DOHH2 (cell line): ENCODE measurements around the gene BCAS1.

Experiments used
- H3F3A ChIP-seq: fragments of 200-600 bp; sonication (generic), shearing (Covaris generic); 2 replicates; pipeline ENCODE4 v1.6.0; 2016; ENCODE audit warnings: antibody characterized with exemption, mild to moderate bottlenecking; ENCODE audit not compliant: control insufficient read depth, insufficient read depth
- H3K27ac ChIP-seq: fragments of 200-600 bp; sonication (generic); 2 replicates; pipeline ENCODE4 v1.5.1; 2014; ENCODE audit warnings: low read depth, mild to moderate bottlenecking, low read length, moderate library complexity
- H3K27me3 ChIP-seq: fragments of 200-600 bp; sonication (generic); 2 replicates; pipeline ENCODE4 v1.6.1; 2014; ENCODE audit warnings: mild to moderate bottlenecking, low read length, mixed read lengths; ENCODE audit not compliant: control insufficient read depth
- H3K36me3 ChIP-seq: fragments of 200-600 bp; sonication (generic); 2 replicates; pipeline ENCODE4 v1.6.1; 2014; ENCODE audit warnings: mild to moderate bottlenecking, low read length, moderate library complexity, mixed read lengths; ENCODE audit not compliant: control insufficient read depth
- H3K4me1 ChIP-seq: fragments of 200-600 bp; sonication (generic); 2 replicates; pipeline ENCODE4 v1.6.1; 2014; ENCODE audit warnings: mild to moderate bottlenecking, low read length, mixed read lengths; ENCODE audit not compliant: control insufficient read depth
- H3K4me2 ChIP-seq: fragments of 200-600 bp; sonication (generic); 2 replicates; pipeline ENCODE4 v1.6.0; 2014; ENCODE audit warnings: mild to moderate bottlenecking, low read length, moderate library complexity
- H3K4me3 ChIP-seq: fragments of 200-600 bp; sonication (generic); 2 replicates; pipeline ENCODE4 v1.5.1; 2014; ENCODE audit warnings: mild to moderate bottlenecking, low read length, mixed read lengths
- H3K79me2 ChIP-seq: fragments of 200-600 bp; sonication (generic); 2 replicates; pipeline ENCODE4 v1.6.1; 2014; ENCODE audit warnings: mild to moderate bottlenecking, low read length, mixed read lengths; ENCODE audit not compliant: control insufficient read depth
- H3K9me2 ChIP-seq: fragments of 200-600 bp; sonication (generic); replicated peaks from 2 replicates; pipeline ENCODE4 v1.6.1; 2014; ENCODE audit warnings: mild to moderate bottlenecking, low read length, mixed read lengths; ENCODE audit not compliant: control insufficient read depth
- H3K9me3 ChIP-seq: fragments of 200-600 bp; sonication (generic); 2 replicates; pipeline ENCODE4 v1.6.1; 2014; ENCODE audit warnings: antibody characterized with exemption, low read length, mixed read lengths; ENCODE audit not compliant: control insufficient read depth, insufficient read depth
- H4K20me1 ChIP-seq: fragments of 200-600 bp; sonication (generic); 2 replicates; pipeline ENCODE4 v1.6.0; 2014; ENCODE audit warnings: low read depth, mild to moderate bottlenecking, antibody characterized with exemption, low read length, moderate library complexity; ENCODE audit not compliant: control insufficient read depth, insufficient read depth
- EZH2phosphoT487 ChIP-seq: fragments of 200-600 bp; sonication (generic); IDR thresholded peaks from 2 replicates; pipeline ENCODE4 v1.6.1; 2017; ENCODE audit warnings: borderline replicate concordance, mild to moderate bottlenecking, antibody characterized with exemption, low read length, moderate library complexity, mixed read lengths
- TF ChIP-seq, protein P1 (sequence below): fragments of 200-600 bp; sonication (generic); IDR thresholded peaks from one replicate; pipeline ENCODE4 v1.5.1; 2014; ENCODE audit warnings: antibody characterized with exemption, mild to moderate bottlenecking, low read depth, low read length; ENCODE audit not compliant: poor library complexity, severe bottlenecking

Gene BCAS1

DNA sequence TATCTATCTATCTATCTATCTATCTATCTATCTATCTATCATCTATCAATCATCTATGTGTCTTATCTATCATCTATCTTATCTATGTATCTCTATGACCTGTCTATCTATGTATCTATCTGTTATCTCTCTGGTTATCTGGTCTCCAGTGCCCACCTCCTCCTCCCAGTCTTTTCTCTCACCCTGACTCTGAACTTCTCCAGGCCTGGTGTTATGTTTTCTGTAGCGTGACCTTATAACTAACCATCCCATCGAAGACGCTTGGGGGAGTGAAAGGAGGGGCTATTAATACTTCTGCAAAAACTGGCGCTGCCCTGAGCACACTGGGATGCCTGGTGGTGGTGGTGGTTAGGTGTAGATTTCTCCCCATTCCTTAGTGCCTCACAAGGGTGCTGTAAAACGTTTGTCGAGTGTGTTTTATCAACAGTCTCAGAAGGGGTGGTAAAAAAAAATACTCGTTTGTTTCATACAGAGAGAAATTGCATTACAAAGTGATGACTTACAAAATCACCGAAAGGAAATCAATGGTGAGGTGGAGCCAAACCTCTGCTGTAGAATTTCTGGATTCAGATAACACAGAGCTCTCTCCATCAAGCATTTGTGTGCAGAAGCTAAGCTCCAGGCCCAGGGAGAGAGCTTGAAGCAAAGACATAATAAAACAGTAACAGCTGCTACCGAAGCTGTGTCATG, 156.2 kb downstream of the BCAS1 start:
- peak overlapping the region; percentile 84 for H3K4me2 ChIP-seq
- H4K20me1 ChIP-seq, result no peaks in the 10 kb centered on the region
- H3K27ac ChIP-seq, result no peak overlapping the region; the same call in 1 of the 2 replicates
- TF ChIP-seq, protein P1, sequence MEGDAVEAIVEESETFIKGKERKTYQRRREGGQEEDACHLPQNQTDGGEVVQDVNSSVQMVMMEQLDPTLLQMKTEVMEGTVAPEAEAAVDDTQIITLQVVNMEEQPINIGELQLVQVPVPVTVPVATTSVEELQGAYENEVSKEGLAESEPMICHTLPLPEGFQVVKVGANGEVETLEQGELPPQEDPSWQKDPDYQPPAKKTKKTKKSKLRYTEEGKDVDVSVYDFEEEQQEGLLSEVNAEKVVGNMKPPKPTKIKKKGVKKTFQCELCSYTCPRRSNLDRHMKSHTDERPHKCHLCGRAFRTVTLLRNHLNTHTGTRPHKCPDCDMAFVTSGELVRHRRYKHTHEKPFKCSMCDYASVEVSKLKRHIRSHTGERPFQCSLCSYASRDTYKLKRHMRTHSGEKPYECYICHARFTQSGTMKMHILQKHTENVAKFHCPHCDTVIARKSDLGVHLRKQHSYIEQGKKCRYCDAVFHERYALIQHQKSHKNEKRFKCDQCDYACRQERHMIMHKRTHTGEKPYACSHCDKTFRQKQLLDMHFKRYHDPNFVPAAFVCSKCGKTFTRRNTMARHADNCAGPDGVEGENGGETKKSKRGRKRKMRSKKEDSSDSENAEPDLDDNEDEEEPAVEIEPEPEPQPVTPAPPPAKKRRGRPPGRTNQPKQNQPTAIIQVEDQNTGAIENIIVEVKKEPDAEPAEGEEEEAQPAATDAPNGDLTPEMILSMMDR, result no peak
- peak overlapping the region; percentile 76 for H3K4me3 ChIP-seq
- H3K27me3 ChIP-seq, result no peaks in the 10 kb centered on the region
- no peaks in the 10 kb centered on the region for H3F3A ChIP-seq
- H3K36me3 ChIP-seq, result no peaks in the 10 kb centered on the region
- peaks cover 51% of the 10 kb centered on the region for H3K4me1 ChIP-seq
- no peaks in the 10 kb centered on the region for H3K9me3 ChIP-seq
- H3K79me2 ChIP-seq, result no peaks in the 10 kb centered on the region
- no peaks in the 10 kb centered on the region for H3K9me2 ChIP-seq

DNA sequence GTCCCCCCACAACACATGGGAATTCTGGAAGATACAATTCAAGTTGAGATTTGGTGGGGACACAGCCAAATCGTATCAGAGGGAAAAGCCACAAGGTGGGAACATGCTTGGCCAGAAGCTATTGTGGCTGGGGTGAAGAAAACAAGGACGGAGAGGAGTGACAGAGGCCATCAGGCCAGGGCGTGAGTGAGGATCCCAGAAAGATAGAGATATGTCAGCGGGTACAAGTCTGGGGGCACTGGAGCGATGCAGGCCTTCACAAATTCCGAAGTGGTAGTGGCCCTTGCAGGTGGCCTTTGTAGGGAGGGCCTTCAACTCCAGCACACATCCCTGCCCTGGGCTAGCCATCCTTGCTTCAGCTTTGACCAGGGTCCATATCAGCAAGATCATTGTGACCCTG, 159.1 kb downstream of the BCAS1 start:
- H3K9me2 ChIP-seq, result no peaks in the 10 kb centered on the region
- TF ChIP-seq, protein P1, result no peak
- TF ChIP-seq EZH2phosphoT487, result no peak
- H3K27ac ChIP-seq, result no peak overlapping the region
- no peak overlapping the region for H3K4me3 ChIP-seq
- H3F3A ChIP-seq, result peaks cover 5% of the 10 kb centered on the region
- H3K4me1 ChIP-seq, result peaks cover 57% of the 10 kb centered on the region
- H3K27me3 ChIP-seq, result no peaks in the 10 kb centered on the region
- H4K20me1 ChIP-seq, result no peaks in the 10 kb centered on the region
- H3K79me2 ChIP-seq, result no peaks in the 10 kb centered on the region
- no peaks in the 10 kb centered on the region for H3K9me3 ChIP-seq
- H3K36me3 ChIP-seq, result no peaks in the 10 kb centered on the region
- no peak overlapping the region for H3K4me2 ChIP-seq

DNA sequence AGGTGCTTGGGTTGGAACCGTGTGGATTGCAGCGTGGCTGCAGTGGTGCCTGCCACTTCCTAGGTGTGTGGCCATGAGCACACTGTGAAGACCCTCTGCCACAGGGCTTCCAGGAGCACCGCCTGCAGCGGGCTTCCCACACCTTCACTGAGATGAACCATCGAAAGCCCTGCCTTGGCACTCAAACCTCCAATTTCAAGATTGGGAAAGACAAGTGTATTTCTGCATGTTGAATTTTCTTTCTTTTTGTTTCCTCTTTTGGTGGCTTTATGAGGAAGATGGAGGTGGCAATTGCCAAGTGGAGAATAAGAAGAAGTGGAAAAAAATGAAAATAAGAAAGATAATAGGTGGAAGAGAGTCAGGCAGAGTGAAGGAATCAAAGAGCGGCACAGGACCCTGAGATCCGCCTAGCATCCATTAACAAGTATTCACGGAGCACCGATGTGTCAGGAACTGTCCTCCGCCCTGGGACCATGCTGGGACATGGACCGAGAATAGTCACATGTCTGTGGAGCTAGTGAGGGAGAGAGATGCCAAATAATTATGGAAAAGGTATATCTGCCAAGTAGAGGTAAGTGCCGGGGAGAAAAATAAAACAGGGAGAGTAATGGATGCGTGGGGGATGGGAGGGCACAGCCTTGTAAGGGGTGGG, 159.9 kb downstream of the BCAS1 start:
- H3K4me2 ChIP-seq, result no peak overlapping the region
- H4K20me1 ChIP-seq, result no peaks in the 10 kb centered on the region
- no peaks in the 10 kb centered on the region for H3K36me3 ChIP-seq
- TF ChIP-seq EZH2phosphoT487, result no peak
- TF ChIP-seq, protein P1, result no peak
- peaks cover 5% of the 10 kb centered on the region for H3F3A ChIP-seq
- H3K27ac ChIP-seq, result no peak overlapping the region
- H3K4me1 ChIP-seq, result peaks cover 57% of the 10 kb centered on the region
- no peaks in the 10 kb centered on the region for H3K27me3 ChIP-seq
- H3K9me2 ChIP-seq, result no peaks in the 10 kb centered on the region
- no peaks in the 10 kb centered on the region for H3K9me3 ChIP-seq
- no peaks in the 10 kb centered on the region for H3K79me2 ChIP-seq
- H3K4me3 ChIP-seq, result no peak overlapping the region
